HG02852 (cell line): ENCODE results near the gene CD79A.

Experiments
- ATAC-seq: cut with Tn5 transposase; IDR thresholded peaks from one replicate; pipeline ENCODE4 v1.9.1; 2021; ENCODE audit warnings: mild to moderate bottlenecking, moderate library complexity; ENCODE audit not compliant: unreplicated experiment

CD79A gene

DNA sequence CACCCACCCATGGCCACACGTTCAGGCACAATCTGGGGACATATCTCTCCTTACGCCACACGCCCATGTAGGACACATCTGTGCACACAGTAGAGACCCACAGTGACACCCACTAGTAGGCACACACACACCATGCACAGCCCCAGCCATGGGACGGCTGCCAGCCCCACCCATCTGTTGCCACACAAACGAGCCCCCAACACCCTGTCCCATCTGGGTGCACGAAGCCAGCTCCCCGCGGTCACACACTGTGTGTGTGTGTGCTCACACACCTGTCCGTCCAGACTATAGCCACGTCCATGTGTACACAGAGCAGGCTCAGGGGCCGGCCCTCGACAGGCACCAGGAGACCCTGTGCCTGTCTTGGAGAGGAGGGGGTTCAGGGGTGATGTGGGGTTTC is 40.6 kb downstream of the CD79A start:
- ATAC-seq: no peak

- ATAC-seq: no peak
Observed at GRCh38 chr19:41918095-41918494, 41.0 kb downstream of the CD79A start.

DNA sequence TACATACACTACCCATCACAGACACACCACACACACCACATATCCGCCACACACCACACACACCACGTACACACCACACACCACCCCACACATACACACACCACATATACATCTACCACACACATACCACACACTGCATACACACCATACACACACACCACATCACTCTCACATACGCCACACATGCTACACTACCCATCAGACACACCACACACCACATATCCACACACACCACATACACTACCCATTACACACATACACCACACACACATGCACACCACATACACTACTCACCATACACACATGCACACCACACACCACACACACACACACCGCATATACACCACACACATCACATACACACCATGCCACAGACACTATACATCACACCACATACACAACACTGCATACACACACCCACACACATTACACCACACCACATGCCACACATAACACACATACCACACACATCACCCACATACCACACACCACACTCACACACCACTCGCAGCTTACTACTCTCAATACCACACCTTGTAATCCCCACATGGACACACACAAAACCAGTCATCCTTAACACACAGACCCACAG is 41.7 kb downstream of the CD79A start:
- ATAC-seq: no peak

DNA sequence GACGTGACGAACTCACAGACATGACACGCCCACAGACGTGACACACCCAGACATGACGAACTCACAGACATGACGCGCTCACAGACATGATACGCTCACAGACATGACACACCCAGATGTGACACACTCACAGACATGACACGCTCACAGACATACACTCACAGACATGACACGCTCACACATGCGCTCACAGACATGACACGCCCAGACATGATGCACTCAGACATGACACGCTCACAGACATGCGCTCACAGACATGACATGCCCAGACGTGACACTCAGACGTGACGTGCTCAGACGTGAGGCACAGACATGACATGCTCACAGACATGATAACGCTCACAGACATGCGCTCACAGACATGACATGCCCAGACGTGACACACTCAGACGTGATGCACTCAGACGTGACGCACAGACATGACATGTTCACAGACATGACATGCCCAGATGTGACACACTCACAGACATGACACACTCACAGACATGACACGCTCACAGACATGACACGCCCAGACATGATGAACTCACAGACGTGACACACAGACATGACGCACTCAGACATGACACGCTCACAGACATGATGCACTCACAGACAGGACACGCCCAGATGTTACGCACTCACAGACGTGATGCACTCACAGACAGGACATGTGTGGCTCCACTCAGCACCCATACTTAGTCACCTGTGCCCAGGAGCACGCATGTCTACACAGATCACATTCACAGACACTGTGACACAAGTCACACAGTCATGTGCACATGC is 43.1 kb downstream of the CD79A start:
- ATAC-seq: no peak

DNA sequence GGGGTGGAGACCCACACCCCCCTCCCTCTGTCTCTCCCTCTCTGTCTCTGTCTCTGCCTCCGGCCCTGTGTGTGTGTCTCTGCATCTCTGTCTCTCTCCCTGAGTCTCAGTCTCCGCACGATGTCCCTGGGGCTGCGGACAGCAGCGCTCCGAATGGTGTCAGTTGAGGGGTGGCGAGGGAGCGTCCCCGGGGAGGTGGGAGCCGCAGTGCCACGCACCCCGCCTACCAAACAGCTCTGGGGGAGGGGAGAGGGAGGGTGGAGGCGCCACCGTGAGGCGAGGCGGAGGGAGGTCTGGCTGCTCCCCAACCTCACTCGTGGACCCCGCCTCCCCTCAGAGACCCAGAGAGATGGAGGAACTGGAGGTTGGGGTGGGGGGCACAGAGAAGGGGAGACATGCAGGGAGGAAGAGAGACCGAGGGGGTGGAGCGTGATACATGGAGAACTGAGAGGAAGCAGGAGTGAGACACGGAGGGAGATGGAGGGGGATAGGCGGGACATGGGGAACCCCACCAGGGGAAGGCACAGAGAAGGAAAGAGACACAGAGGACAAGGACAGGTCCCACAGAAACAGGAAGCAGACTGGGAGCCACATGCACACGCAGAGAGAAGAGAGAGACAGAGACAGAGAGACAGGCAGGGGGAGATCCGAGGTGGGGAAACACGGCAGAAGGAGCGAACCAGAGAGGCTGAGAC is 44.0 kb downstream of the CD79A start:
- ATAC-seq: no peak

- ATAC-seq: no peak
Observed at GRCh38 chr19:41921577-41922576, 44.8 kb downstream of the CD79A start.

- no peak for ATAC-seq
Observed at GRCh38 chr19:41922585-41922984, 45.5 kb downstream of the CD79A start.

- ATAC-seq: no peak
Observed at GRCh38 chr19:41923045-41923788, 46.1 kb downstream of the CD79A start.

- ATAC-seq: no peak
Observed at GRCh38 chr19:41924151-41925145, 47.4 kb downstream of the CD79A start.

DNA sequence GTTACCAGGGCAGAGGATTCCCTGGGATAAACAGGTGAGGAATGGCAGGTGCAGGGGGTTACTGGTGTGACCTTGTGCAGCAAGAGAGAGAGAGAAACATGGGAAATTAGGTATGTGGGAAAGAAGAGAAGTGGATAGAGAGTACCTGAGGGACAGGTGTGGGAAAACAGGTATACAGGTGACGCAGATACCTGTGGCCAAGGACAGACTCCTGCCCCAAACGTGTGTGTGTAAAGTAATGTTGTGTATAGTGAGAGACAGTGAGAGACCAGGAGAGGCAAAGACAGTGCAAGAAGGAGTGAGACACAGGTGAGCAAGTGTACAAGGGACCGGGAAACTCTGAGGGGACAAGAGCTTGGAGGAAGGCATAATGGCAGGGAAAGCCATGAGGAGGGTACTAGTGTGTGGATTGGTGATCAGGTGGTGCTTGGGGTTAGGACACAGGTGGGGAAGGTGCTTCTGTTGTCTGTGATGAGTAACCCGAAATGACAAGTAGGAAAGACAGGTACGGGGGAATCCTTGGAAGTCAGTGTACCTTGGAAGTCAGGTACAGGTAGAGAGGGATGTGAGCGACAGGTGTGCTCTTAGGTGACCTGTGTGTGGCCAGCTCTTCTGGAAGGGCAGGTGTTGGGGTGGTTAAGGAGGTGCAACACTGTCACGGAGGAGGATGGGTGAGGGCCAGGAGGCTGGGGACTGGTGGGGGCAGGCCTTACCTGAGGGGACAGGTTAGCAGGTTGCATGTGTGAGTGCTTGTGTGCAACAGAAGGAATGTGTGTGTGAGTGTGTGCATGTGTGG is 48.3 kb downstream of the CD79A start:
- ATAC-seq: no peak

DNA sequence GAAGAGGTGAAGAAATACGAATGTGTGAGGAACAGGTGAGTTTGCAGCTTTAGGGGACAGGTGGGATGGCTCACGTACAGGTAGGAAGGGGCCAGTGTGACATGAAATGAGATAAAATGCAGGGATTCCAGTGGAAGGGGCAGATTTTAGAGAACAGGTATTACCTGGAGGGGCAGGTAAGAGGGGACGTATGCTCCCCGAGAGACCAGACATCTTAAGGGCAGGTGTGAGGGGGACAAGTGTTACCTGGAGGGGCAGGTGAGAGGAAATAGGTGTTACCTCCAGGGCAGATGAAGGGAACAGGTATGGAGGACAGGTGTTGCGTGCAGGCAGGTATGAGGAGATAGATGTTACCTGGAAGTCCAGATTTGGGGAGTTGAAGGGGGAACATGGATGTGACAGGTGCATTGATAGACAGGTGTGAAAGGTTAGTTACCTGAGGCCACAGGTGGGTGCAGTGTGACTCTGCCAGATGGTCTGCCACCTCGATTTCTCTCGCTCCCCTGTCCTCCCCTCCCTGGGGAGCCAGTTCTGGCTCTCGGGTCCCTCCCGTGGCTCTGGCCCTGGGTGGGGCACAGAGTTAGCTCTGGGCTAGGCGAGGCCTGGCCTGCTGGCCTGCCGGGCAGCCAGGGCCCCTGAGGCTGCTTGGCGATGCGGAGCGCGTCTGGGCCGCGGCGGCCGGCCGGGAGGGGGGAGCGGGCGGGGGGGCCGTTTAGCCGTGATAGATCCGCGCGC is 49.1 kb downstream of the CD79A start:
- no peak for ATAC-seq

DNA sequence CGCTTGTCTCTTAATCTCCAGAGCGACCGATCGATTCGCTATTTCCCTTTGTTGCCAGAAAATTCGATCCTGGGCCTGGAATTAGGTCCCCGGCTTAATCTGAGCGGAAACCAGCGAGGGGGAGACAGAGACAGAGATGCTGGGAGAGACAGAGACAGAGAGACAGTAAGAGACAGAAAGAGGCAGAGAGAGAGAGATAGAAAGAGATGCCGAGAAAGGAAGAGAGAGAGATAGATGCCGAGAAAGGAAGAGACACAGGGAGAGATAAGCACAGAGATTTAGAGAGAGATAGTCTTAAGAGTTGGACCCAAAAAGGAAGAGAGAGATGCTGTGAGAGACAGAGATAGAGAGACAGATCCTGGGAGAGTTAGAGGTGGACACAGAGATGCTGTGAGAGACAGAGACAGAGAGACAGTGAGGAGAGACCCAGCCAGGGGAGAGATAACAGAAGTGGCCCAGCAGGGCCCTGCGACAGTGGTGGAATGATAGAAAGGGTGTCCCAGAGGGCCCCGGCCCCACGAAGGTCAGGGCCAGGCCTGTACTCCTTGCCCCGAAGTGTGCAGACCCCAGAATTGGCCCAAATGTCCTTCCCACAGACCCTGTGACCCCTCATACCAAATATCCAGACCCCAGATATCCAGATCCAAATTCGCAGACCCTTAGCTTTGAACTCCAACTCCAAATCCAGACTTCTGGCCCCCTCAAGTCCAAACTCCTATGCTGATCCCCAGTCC is 49.9 kb downstream of the CD79A start:
- no peak for ATAC-seq

DNA sequence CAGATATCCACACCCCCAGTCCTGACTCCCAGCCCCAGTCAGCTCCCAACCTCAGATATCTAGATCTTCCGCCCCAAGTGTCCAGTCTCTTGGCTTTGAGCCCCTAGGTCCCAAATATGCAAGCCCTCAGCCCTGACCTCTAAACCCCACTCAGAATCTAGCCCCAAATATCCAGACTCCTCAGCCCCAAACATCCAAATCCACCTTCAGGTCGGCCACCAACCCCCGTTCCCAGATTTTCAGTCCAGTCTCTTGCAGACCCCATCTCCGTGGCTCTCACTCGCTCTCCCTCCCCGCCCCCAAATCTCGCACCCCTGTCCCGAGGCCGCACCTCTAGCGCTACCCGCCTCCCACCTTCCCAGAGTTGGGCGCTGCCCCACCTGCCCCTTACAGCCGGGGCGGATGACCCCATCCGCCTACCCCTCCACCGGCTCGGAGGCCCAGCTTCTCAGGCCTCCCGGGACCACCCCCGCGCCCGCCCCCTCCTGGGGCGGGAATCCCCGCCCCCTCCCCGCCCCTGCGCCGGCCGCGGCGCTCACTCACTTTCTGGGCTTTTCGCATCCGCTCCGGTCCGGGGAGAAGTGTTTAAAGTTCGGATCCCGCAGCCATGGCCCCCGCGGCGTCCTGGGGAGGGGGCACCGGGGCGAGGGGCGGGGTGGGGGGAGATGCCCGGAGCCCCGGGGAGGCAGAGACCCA is 50.6 kb downstream of the CD79A start:
- no peak for ATAC-seq

GRCh38 chr19:41928221-41928683 is 51.2 kb downstream of the CD79A start, which contains the start of gene ERFL:
TSS of gene ERFL (minus strand) at chr19:41928449. CDS start at chr19:41912919, 15,530 bp downstream.
- no peak for ATAC-seq

DNA sequence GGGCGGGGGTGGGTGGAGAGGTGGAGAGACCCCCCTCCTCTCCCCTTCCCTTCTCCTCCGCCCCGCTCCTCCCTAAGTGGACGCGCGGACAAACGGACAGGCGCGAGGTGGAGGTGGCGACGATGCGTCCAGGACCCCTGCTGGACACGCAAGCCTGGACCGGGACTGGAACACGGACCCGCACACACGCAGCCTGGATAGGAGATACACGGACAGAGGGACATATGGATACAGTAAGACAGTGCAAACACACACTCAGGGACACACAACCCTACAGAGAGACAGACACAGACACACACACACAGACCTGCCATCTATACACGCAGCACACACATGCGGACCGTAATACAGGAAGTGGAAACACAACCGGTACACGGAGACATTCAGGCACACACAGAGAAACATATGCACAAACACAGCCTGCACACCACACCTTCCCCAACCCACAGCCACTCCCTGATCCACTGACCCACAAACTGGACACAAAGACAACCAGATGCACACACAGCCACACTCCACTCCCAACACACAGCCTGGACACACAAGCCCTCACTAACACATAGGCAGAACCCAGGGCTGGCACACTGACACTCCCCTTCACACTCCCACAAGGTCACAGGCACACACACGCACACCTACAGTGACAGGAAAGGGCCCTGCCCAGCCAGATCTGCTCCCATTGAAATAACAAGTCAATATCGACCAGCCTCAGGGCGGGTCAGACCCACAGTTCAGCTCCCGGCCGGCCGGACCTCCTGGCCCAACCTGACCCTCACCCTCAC is 51.9 kb downstream of the CD79A start:
- no peak for ATAC-seq
